ENCODE results near the gene FABP2. TPM values are rescaled to one million over a fixed set of nuclear protein-coding genes. Genes with fewer than 3 reads are reported as not detected.
A peak's percentile ranks its signal among the peaks of the same experiment; 100 is the strongest.
"Not testable (repeated sequence)": the region's sequence is repeated elsewhere in the genome, so short reads cannot be mapped to it uniquely, and the experiment has no call there.

The FABP2 gene
- total RNA-seq, 1 experiment from 2014 or later, result not detected

GRCh38 chr4:119337010-119337409 lies 15.1 kb upstream of the FABP2 start:
- DNase-seq (ENCODE audit: low spot score), result peak; percentile 11
- Histone ChIP-seq H3K36me3 (ENCODE audit: insufficient read depth, low read length, poor library complexity, severe bottlenecking) (no peaks in the 10 kb centered on the region), H3K4me3 (ENCODE audit: low read depth, low read length, poor library complexity, severe bottlenecking) (no peak overlapping the region), H3K9me3 (ENCODE audit: low read depth, low read length, poor library complexity, severe bottlenecking) (no peaks in the 10 kb centered on the region), H3K27me3 (replicated peaks; ENCODE audit: insufficient read depth, low read depth, low read length, poor library complexity) (no peaks in the 10 kb centered on the region), H3K4me1 (ENCODE audit: insufficient read depth, low read length, poor library complexity, severe bottlenecking) (no peaks in the 10 kb centered on the region), H3K27ac (ENCODE audit: low read depth, low read length, poor library complexity, severe bottlenecking) (no peak overlapping the region)
- TF ChIP-seq EZH2 (IDR thresholded peaks at IDR 0.05; ENCODE audit: borderline replicate concordance, low read depth, low read length, poor library complexity, severe bottlenecking) (no peak), CTCF (conservative IDR thresholded peaks at IDR 0.05; ENCODE audit: low read depth, low read length) (no peak)
- ChIA-PET POLR2A (ENCODE audit: low non-redundant PET) (no interaction called here), CTCF (no interaction called here)
- BruUV-seq (replicated peaks), result no TSS peak
- intact Hi-C loops (cut with micrococcal nuclease; ENCODE audit: unreplicated experiment), result no loop called here

- intact Hi-C loops (cut with micrococcal nuclease; ENCODE audit: unreplicated experiment); H3K27ac ChIP-seq (ENCODE audit: low read depth, low read length, poor library complexity, severe bottlenecking); H3K4me3 ChIP-seq (ENCODE audit: low read depth, low read length, poor library complexity, severe bottlenecking); DNase-seq (ENCODE audit: low spot score); H3K4me1 ChIP-seq (ENCODE audit: insufficient read depth, low read length, poor library complexity, severe bottlenecking); H3K9me3 ChIP-seq (ENCODE audit: low read depth, low read length, poor library complexity, severe bottlenecking); CTCF ChIA-PET; H3K27me3 ChIP-seq (replicated peaks; ENCODE audit: insufficient read depth, low read depth, low read length, poor library complexity); H3K36me3 ChIP-seq (ENCODE audit: insufficient read depth, low read length, poor library complexity, severe bottlenecking); BruUV-seq (replicated peaks); POLR2A ChIA-PET (ENCODE audit: low non-redundant PET): not testable (repeated sequence)
Measured at GRCh38 chr4:119336332-119336979, 14.5 kb upstream of the FABP2 start.

GRCh38 chr4:119329835-119330620 lies 8.1 kb upstream of the FABP2 start:
- no peak for DNase-seq (ENCODE audit: low spot score)
- Histone ChIP-seq H3K36me3 (ENCODE audit: insufficient read depth, low read length, poor library complexity, severe bottlenecking) (no peaks in the 10 kb centered on the region), H3K9me3 (ENCODE audit: low read depth, low read length, poor library complexity, severe bottlenecking) (no peaks in the 10 kb centered on the region), H3K4me3 (ENCODE audit: low read depth, low read length, poor library complexity, severe bottlenecking) (no peak overlapping the region), H3K27ac (ENCODE audit: low read depth, low read length, poor library complexity, severe bottlenecking) (no peak overlapping the region), H3K4me1 (ENCODE audit: insufficient read depth, low read length, poor library complexity, severe bottlenecking) (no peaks in the 10 kb centered on the region), H3K27me3 (replicated peaks; ENCODE audit: insufficient read depth, low read depth, low read length, poor library complexity) (no peaks in the 10 kb centered on the region)
- BruUV-seq (replicated peaks), result no TSS peak
- TF ChIP-seq EZH2 (IDR thresholded peaks at IDR 0.05; ENCODE audit: borderline replicate concordance, low read depth, low read length, poor library complexity, severe bottlenecking) (no peak), CTCF (conservative IDR thresholded peaks at IDR 0.05; ENCODE audit: low read depth, low read length) (no peak)
- CTCF ChIA-PET, result no interaction called here
- POLR2A ChIA-PET (ENCODE audit: low non-redundant PET), result no interaction called here
- intact Hi-C loops (cut with micrococcal nuclease; ENCODE audit: unreplicated experiment), result no loop called here

Measured in A673 (cell line).